Ectodermal cell (in vitro differentiated cells): ENCODE measurements around the gene MRPL23.

Experiments
- H3K27ac ChIP-seq: 2 replicates; pipeline ENCODE4 v1.7.0; 2013; ENCODE audit warnings: mild to moderate bottlenecking, low read depth, low read length; ENCODE audit not compliant: insufficient read depth, poor library complexity, severe bottlenecking
- H3K27me3 ChIP-seq: 2 replicates; pipeline ENCODE4 v1.7.0; 2013; ENCODE audit warnings: mild to moderate bottlenecking, low read length; ENCODE audit not compliant: insufficient read depth, control insufficient read depth, poor library complexity, severe bottlenecking
- H3K36me3 ChIP-seq: one replicate; pipeline ENCODE4 v1.7.0; 2013; ENCODE audit warnings: low read length; ENCODE audit not compliant: control insufficient read depth, insufficient read depth
- H3K4me1 ChIP-seq: one replicate; pipeline ENCODE4 v1.7.0; 2013; ENCODE audit warnings: low read length; ENCODE audit not compliant: control insufficient read depth, insufficient read depth
- H3K4me3 ChIP-seq: 2 replicates; pipeline ENCODE4 v1.7.0; 2013; ENCODE audit warnings: low read depth, low read length, control low read depth; ENCODE audit not compliant: insufficient read depth
- H3K9me3 ChIP-seq: 2 replicates; pipeline ENCODE4 v1.7.0; 2013; ENCODE audit warnings: mild to moderate bottlenecking, low read length, moderate library complexity; ENCODE audit not compliant: control insufficient read depth
- WGBS, 2 experiments: methylation state at CpG; one replicate each; pipeline ENCODE4 v1.1.7; 2013; ENCODE audit warnings: missing lambda C conversion rate in 2 of 2; 5-methylcytosine and 5-hydroxymethylcytosine counted together

The MRPL23 gene

GRCh38 chr11:1975185-1975584, 28.1 kb downstream of the MRPL23 start:
- no peaks in the 10 kb centered on the region for H3K27me3 ChIP-seq
- no CpG with 5 or more reads among the region's 13 CpGs for WGBS, 2 experiments
- H3K4me3 ChIP-seq, result no peak overlapping the region
- H3K36me3 ChIP-seq, result no peaks in the 10 kb centered on the region
- no peaks in the 10 kb centered on the region for H3K4me1 ChIP-seq
- H3K27ac ChIP-seq, result no peak overlapping the region
- no peaks in the 10 kb centered on the region for H3K9me3 ChIP-seq

DNA sequence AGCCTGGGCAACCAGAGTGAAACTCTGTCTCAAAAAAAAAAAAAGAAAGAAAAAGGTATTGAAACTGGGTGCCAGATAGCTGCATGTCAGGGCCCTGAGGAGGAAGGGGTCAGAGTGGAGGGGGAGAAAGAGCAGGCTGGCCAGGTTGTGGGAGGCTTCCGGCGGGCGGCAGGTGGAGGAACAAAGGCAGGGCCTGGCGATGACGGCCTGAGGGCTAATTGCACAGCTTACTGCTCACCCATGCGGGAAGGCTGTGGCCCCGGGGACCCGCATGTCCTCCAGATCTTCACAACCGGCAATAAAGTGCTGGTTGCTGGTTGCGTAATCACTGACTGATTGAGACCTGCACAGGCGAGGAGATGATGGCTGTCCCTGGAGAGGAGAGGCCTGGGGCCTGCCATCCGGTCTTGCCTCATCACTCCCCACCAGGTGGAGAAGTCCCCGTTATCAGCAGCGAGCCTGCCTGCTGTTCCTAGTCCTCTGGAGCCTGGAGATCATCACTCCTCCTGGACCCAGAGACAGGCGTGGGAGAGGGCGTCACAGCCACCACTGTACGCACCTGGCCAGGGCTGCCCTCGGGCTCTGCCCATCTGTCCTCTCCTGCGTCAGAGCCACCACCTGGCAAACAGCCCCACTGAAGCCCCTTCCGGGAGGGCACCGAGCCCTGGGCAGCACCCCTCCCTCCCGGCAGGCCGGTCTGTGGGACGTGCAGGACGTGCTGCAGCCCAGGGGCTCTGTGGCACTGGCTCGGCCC, 31.8 kb downstream of the MRPL23 start:
- no peaks in the 10 kb centered on the region for H3K27me3 ChIP-seq

DNA sequence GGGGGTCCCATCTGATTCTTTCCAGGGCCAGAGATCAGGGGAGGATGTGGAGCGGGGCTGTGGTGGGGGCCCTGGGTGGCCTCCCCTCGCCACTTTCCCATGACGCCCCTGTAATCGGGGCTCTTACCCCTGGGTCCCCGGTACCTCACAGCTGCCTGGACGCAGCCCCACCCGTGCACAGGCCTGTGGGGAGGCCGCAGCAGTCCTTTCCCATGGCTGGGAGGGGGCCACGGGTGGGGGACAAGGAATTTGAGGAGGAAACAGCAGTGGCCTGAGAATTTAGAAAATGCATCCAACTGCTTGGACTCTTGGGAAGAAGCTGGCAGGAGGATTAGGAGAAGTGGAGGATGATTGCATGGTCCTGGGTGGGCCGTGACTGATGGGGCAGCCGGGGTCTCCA, 32.5 kb downstream of the MRPL23 start:
- H3K4me3 ChIP-seq, result no peak overlapping the region
- WGBS, 2 experiments, result no CpG with 5 or more reads among the region's 11 CpGs
- H3K27ac ChIP-seq, result no peak overlapping the region
- H3K27me3 ChIP-seq, result no peaks in the 10 kb centered on the region
- H3K4me1 ChIP-seq, result no peaks in the 10 kb centered on the region
- no peaks in the 10 kb centered on the region for H3K9me3 ChIP-seq
- H3K36me3 ChIP-seq, result no peaks in the 10 kb centered on the region

More for the DNA sequence above, 31.8 kb downstream of the MRPL23 start:
- Histone ChIP-seq H3K4me1 (no peaks in the 10 kb centered on the region), H3K27ac (no peak overlapping the region), H3K36me3 (no peaks in the 10 kb centered on the region), H3K9me3 (no peaks in the 10 kb centered on the region), H3K4me3 (no peak overlapping the region)
- 79 to 89% methylated on average over 4 to 8 of the region's 26 CpGs for WGBS, 2 experiments

- no peaks in the 10 kb centered on the region for H3K9me3 ChIP-seq
- H3K36me3 ChIP-seq, result no peaks in the 10 kb centered on the region
- H3K27ac ChIP-seq, result no peak overlapping the region
- no peaks in the 10 kb centered on the region for H3K4me1 ChIP-seq
- H3K27me3 ChIP-seq, result no peaks in the 10 kb centered on the region
- no CpG with 5 or more reads among the region's 26 CpGs for WGBS, 2 experiments
- H3K4me3 ChIP-seq, result no peak overlapping the region
Measured at GRCh38 chr11:1982873-1983600, 35.9 kb downstream of the MRPL23 start.

DNA sequence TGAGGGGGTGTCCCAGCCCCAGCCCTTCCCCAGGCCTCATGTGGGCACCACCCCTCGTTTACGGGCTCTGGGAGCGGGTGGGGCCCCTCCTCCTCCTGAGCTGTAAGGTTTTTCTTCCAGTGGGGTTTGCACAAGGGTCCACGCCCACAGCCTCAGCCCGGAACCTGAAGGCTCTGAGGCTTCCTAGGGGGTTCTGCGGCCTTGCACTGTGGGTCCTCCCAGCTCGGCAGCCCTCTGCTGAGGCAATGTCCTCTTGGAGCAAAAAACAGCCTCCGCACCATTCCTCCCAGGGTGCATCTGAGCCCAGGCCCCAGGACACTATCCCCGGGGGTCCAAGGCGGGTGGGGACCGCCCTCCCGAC, 36.4 kb downstream of the MRPL23 start:
- no peaks in the 10 kb centered on the region for H3K36me3 ChIP-seq
- H3K4me1 ChIP-seq, result no peaks in the 10 kb centered on the region
- H3K27ac ChIP-seq, result no peak overlapping the region
- H3K9me3 ChIP-seq, result no peaks in the 10 kb centered on the region
- H3K27me3 ChIP-seq, result no peaks in the 10 kb centered on the region
- H3K4me3 ChIP-seq, result no peak overlapping the region
- WGBS, 2 experiments, result 83 to 84% methylated on average over 7 of the region's 12 CpGs

DNA sequence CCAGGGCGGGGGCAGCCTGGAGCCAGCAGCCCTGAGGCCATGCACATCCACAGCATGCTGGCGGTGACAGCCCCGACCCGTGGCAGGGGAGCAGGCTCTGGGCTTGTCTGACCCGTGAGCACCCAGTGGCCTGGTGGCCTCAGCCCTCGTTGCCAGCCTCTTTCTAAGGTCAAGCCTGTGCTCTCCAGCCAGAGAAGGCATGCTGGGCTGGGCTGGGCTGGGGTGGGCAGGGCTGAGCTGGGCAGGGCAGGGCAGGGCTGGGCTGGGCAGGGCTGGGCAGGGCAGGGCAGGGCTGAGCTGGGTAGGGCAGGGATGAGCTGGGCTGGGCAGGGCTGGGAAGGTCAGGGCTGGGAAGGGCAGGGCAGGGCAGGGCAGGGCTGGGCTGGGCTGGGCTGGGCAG, 39.9 kb downstream of the MRPL23 start:
- no CpG with 5 or more reads among the region's 6 CpGs for WGBS, 2 experiments
- Histone ChIP-seq H3K4me1 (no peaks in the 10 kb centered on the region), H3K27me3 (no peaks in the 10 kb centered on the region), H3K4me3 (no peak overlapping the region), H3K9me3 (no peaks in the 10 kb centered on the region), H3K27ac (no peak overlapping the region), H3K36me3 (no peaks in the 10 kb centered on the region)

DNA sequence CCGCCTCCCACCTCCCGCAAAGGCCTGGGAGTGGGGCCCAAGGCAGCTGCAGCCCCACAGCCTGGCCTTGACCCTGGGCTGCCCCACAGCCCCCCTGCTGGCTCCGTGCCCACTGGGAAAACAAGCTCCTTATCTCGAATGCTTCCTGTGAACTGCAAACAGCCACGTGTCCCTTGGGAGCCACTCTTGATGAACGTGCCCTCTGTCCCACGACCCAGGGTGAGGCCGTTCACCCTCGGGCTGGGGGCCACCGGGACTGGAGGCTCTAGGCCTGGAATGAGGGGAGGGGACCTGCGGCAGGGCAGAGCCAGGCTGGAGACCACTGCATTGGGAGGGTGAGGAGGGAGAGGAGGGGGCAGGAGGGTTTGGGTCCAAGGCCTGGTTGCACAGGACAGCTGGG, 41.0 kb downstream of the MRPL23 start:
- H3K4me1 ChIP-seq, result no peaks in the 10 kb centered on the region
- no peak overlapping the region for H3K27ac ChIP-seq
- no peaks in the 10 kb centered on the region for H3K9me3 ChIP-seq
- H3K36me3 ChIP-seq, result no peaks in the 10 kb centered on the region
- H3K4me3 ChIP-seq, result no peak overlapping the region
- no peaks in the 10 kb centered on the region for H3K27me3 ChIP-seq
- no CpG with 5 or more reads among the region's 11 CpGs for WGBS, 2 experiments

DNA sequence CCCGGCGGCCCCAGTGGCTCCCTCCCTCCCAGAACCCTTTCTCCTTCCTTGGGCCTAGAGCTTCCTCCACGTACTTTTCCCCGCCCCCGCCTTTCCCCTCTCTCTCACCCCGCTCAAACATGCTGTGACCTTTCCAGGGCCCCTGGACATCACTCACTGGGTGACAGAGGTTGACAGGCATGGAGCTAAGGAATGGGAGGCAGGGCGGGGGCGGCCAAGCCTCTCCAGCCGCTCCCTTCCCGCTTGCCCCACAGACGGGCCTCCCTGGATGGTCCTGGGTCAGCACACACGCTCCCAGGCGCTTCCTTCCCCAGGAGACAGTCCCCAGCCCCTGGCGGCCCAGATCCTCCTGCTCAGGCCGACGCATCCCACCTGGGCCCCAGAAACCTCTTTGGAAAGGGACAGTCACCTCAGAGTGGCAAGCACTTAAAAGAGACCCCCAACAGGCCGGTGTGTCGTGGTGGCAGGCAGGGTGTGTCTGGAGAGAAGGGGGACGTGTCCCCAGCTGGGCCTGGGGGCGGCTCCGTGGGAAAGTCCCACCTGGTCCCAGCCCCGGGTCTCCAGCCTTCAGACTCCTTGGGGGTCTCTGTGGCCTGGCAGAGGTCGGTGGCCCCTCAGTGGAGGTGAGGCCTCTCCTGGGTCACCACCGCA, 41.7 kb downstream of the MRPL23 start:
- Histone ChIP-seq H3K4me3 (no peak overlapping the region), H3K36me3 (no peaks in the 10 kb centered on the region), H3K27me3 (no peaks in the 10 kb centered on the region), H3K4me1 (no peaks in the 10 kb centered on the region), H3K27ac (no peak overlapping the region), H3K9me3 (no peaks in the 10 kb centered on the region)
- WGBS, 2 experiments, result 51 to 60% methylated on average over 9 of the region's 24 CpGs

- Histone ChIP-seq H3K4me3 (no peak overlapping the region), H3K27ac (no peak overlapping the region), H3K9me3 (no peaks in the 10 kb centered on the region), H3K4me1 (no peaks in the 10 kb centered on the region), H3K36me3 (no peaks in the 10 kb centered on the region), H3K27me3 (no peaks in the 10 kb centered on the region)
- no CpG with 5 or more reads among the region's 15 CpGs for WGBS, 2 experiments
Measured at GRCh38 chr11:1989953-1990352, 42.8 kb downstream of the MRPL23 start.

- Histone ChIP-seq H3K36me3 (no peaks in the 10 kb centered on the region), H3K27ac (no peak overlapping the region), H3K27me3 (no peaks in the 10 kb centered on the region), H3K9me3 (no peaks in the 10 kb centered on the region), H3K4me1 (no peaks in the 10 kb centered on the region), H3K4me3 (no peak overlapping the region)
- no CpG with 5 or more reads among the region's 29 CpGs for WGBS, 2 experiments
Measured at GRCh38 chr11:1990872-1991578, 43.9 kb downstream of the MRPL23 start.
